GM12864 (cell line): ENCODE results near the gene OR2AE1.

Experiments used
- DNase-seq: peaks from one replicate; pipeline ENCODE4 v3.0.0-alpha.2; 2011; ENCODE audit warnings: low read depth
- H3K4me3 ChIP-seq: 2 replicates; pipeline ENCODE4 v1.5.1; 2011; ENCODE audit warnings: mild to moderate bottlenecking, low read depth, low read length, control low read depth
- CTCF ChIP-seq: IDR thresholded peaks from 2 replicates; pipeline ENCODE4 v1.5.1; 2011; ENCODE audit warnings: low read depth, mild to moderate bottlenecking, moderate library complexity, low read length, control low read depth, inconsistent platforms; ENCODE audit errors: missing control alignments

OR2AE1 gene

DNA sequence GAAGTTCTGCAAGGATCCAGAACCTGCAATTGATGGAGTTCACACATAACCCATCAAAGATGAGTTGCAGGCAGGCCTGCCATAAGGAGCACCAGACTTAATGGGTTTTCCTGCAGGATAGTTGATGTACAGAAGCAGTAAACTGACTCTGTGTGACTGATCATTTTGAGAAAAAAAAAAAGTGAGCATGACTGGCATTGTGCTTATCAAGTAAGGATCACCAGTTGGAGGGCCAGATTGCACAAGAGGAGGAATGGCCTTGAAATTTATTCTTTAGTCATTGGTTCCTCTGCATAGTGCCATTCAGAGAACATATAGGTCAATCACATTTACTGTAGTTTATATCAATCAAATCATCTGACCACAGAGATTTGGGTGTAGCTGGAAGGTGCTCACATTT lies 45.2 kb downstream of the OR2AE1 start:
- no peak for TF ChIP-seq CTCF
- no peak for DNase-seq
- no peak overlapping the region for H3K4me3 ChIP-seq

DNA sequence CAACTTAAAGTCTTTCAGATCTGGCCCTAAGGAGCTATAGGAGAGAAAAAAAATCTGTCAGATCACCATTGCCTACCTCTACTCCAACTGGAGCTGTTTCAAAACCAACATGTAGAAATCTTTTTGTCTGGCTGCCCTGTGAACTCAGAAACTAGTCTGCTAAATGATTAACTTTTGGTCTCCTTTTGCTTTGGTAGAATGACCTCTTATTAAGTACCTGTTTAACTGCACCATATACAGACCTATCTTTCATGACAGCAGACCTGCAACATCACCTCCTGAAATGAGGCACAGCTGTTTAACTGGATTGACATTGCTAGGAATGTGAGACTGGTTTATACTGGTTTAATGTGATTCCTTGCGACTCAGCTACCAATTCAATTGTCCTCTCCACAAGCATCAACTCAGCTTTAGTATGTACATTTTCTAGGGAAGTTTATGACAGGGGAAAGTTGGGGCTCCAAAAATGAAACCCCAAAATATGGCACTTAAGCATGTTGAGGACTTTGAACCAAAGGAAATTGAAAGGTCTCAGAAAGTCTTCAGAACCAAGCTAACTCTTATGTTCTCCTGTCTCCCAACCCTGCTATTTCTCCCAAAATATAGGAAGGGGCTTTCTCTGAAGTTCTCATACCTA lies 47.2 kb downstream of the OR2AE1 start:
- no peak overlapping the region for H3K4me3 ChIP-seq
- DNase-seq, result no peak
- no peak for TF ChIP-seq CTCF

GRCh38 chr7:99828811-99829210 lies 48.0 kb downstream of the OR2AE1 start:
- H3K4me3 ChIP-seq, result no peak overlapping the region
- no peak for DNase-seq
- no peak for TF ChIP-seq CTCF

DNA sequence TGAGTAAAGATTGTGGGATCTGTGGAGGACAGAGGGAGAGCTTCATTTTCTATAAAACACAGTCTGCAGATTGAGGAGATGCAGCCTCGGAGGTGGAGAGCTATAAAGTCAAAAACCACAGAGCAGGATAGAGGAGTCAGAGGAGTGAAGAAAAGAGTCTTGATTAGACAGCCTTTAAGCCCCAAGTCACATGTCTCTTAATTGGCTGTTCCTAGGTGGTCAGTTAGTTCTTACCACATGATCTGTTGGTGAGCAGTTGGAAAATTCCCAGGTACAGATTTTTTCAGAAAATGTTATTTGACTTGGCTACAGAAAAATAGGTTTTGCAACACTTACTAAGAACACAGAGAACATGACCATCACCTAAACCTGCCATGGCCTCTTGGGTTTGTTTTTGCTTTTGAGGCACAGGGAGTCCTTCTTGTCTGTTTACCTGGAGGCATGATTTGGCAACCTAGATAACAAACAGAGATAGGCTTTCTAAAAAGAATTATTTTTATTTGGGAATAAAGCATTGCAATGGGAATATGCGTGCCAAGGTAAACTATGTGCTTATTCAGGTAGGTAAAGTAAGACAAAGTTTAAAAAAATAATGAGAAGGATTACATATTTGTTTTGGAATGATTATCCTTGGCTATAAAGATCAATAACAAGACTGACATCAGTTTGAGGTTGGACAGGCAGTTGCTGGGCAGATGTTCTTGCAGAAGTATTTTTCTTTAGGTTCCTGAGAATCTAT lies 49.6 kb downstream of the OR2AE1 start:
- no peak for DNase-seq
- H3K4me3 ChIP-seq, result no peak overlapping the region
- TF ChIP-seq CTCF, result no peak
